Cortex of kidney (tissue), 1 donor: ENCODE results near the gene TTC7B.

Source experiments
- DNase-seq: peaks from one replicate; lab custom pipeline; 2025; lab: John Stamatoyannopoulos, UW

The TTC7B gene

DNA sequence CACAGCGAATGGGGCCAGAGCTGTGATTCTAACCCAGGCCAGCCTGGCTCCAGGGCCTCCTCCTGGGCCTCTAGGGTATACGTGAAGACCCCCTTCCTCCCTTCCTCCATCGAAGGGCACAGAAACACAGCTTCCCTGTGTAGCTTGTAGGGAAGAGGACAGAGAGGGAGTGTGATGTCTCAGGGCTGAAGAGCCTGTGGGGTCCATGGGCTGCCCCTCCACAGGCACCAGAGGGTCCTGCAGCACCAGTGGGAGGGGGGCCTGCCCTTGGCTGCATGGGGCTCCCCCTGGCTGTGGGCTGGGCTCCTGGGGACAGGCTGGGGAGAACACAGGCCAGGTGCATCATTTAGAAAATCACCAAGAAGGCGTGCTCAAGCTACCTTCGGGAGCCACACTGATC, 240.9 kb downstream of the TTC7B start:
- DNase-seq: no peak

DNA sequence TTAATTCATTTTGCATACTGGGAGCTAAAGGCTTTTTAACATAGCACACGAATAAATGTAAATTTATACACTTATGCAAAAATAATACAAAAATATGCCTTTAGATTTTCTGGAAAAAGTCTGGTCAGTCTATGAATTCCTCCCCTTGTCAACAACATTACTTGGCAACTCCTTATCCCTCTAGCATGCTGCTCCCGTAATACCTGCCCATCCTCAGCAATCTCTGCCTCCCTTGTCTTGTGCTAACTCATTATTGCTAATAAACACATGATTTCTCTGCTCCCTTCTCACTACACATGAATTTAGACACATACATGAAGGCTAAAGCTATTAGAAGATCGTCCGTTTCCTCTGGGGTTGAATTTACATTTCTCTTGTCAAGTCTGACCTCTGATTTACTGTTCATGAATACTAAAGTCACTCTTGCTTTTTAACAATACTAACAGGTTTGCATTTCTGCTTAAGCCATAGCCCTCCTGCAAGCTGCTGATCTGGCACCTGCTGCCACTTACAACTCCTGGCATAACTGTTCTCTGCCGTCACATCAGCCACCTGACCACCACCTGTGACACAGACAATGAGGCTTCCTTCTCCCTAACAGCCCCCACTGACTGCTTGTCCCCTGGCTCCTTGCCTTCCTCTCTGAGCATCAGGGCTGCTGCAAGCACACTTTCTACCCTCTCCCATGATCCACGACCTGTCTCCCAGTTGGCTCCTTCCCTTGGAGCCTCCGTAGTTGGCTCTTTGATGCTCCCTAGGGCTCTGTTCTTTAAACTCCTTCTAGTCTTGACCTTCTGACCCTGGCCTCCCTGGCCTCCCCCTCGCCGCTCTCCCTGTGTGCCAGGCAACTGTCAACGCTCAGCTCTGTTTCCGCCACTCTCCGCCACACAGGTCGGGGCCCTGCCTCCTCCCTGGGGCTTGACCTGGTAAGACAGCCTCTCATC, 241.8 kb downstream of the TTC7B start:
- no peak for DNase-seq

DNA sequence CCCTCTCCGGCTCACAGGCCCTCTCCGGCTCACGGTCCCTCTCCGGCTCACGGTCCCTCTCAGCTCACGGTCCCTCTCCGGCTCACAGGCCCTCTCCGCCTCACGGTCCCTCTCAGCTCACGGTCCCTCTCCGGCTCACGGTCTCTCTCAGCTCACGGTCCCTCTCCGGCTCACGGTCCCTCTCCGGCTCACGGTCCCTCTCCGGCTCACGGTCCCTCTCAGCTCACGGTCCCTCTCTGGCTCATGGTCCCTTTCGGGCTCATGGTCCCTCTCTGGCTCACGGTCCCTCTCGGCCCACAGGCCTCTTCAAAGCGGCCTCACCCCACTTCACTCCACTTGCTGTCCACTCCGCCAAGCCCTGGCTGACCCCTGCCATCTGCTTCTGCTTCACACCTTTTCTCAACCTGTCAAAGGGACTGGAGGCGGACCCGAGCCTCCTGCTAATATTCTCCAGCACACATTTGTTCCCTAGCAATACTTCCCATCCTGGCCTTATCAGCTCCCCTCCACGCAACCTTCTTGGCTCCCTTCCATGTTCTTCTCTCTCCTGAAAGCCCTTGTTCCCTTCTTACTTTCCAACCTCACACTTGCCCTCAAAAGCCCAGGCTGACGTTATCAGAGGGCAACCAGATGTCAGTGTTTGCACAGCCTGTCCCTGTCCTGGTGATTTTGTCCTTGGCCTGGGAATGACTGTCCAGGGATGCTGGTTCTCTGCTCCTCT, 242.7 kb downstream of the TTC7B start:
- no peak for DNase-seq

DNA sequence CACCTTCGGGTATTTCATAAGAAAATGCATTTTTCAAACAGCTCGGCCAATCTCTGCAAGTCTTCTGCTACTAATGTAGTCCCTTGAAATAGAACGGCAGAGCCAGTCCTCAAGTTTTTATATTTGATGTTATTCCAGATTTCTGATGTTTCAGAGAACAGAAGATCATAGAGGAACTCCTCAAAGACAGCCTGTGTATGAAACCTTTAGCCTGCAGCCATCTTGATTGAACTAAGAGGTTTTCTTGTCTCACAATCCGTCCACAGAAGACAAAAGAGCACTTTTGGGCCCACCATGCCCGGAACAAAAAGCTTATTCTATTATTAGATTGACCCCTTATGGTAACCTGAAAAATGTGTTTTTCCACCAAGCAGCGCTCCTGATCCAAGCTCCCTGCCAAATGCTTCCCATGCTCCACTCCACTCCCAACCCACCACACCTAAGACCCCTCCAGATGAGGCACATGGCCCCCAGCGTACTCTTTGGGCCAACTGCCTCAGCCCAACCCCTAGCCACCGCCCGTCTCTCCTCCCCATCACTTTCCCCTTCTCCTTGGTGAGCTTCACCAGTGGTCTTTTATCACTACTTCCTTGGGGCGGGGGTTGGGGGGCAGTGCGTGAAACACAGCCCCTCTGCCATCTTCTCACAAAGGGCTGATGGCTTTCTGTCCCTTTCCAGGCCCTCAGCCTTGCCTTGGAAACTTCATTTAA, 243.6 kb downstream of the TTC7B start:
- no peak for DNase-seq

DNA sequence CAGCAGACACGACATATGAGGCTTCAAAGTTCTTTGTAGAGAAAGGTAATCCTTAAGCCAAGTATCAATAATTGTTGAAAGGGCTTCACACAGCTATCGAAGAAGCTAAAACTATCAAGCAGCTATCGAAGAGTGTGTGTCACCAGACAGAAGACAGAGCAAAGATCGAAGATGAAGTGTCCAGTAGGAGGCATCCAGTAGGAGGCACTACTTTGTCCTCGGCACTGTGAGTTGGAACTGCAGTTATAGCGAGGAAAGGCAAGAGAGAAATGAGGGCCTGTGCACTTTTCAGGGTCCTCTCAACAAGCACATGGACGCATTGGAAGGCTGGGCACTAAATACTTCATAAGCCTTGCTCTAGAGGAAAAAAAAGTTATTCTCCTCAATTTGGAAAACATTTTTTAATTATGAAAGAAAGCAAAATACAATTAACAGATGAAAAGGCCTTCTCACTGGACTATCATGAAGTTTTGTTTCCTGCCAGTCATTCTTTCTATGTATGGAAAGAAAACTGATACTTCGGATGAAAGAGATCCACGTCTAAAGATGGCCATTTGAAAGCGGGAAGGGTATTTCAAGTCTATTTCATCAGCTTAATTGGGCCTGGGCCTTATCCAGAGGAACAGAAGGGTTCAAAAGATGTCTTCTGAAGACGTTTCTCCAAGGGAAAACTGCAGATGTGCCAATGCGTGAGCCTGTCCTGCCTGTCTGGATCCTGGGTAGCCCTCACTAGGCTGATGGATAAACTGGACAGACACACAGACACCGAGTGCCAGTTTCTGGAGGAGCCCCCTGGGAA, 244.9 kb downstream of the TTC7B start:
- DNase-seq: no peak

DNA sequence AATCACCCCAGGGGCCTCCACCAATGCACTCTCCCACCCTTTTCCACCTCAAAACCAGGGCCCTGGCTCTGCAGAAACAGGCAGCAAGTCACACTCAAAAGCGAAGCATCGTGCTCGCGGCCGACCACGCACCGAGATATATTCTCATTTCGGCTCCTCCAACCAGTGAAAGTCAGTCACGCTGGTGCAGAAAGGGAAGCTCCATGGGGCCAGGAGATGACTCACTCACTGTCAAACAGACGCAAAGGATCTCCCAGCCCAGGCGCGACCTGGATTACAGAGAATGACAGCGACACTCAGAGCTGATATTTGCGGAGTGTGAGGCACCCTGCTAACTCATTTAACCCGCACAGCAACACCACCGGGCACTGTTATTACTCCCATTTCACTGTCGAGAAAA, 245.8 kb downstream of the TTC7B start:
- no peak for DNase-seq

DNA sequence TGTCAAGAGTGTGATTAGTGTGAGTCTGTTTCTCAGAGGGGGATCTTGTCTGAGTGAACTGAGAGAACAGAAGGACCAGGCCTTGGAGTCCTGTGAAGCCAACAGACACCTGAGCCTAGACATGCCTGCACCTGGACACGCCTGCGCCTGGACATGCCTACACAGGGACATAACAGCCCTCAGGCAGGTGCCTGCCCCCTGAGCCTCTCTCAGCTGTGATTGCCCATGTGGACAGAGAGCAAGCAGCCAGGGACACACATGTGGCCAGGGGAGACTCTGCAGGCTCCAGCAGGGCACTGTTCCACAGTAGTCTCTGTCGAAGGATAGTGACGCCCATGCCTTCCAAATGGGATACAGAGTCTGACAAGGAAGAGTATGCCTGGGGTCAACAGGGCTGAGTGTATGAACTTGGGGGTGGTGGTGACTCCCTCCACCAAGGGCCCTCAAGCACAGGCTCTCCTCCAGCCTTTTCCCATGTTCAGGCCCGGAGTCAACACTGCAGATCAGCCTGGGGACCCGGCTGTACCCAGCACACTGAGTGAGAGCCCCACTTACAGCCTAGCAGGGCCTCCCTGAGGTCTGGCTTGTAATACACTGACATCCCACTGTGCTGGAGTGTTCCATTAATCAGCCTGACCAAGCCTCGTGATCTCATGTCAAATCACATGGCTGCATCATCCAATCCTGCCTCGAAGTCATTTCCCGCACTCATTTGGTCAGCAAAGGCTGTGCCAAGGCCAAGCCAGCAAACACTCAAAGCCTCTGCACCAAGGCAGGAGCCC, 246.4 kb downstream of the TTC7B start:
- no peak for DNase-seq

DNA sequence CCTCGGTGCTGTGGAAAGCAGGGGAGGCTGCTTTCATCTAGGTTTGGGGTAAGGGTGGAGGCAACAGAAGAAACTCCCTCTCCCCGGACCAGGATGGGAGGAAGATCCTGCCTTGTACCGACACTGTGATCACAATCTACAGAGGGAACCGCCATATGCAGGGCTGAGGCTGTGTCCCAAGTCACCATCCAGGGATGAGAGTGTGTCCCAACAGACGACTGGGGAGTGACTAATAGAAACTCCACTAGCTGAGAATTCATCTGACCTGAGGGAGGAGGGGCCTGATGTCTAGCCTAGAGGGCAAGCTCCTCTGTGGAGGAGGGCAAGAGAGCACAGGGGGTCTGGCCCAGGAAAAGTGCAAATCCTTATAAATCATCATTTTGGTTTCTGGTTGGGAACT, 247.0 kb downstream of the TTC7B start:
- DNase-seq: no peak

DNA sequence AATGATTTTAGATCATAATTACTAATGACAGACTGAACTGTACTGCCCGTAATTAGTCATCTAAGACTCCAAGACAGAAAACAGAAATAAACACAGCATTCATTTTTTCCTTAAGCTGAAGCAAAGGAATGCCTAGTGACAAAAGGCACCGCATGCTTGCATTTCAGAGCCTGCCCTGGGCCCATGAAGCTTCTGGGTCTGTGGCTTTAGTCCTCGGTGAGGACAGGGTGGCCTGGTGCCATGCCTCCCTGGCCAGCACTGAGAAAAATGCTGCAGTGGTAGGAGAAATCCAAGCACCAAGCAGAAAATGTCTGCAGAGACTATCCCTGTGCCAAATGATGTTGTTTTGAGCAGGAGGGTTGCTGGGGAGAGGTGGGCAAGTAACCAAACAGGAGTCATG, 247.8 kb downstream of the TTC7B start:
- no peak for DNase-seq

DNA sequence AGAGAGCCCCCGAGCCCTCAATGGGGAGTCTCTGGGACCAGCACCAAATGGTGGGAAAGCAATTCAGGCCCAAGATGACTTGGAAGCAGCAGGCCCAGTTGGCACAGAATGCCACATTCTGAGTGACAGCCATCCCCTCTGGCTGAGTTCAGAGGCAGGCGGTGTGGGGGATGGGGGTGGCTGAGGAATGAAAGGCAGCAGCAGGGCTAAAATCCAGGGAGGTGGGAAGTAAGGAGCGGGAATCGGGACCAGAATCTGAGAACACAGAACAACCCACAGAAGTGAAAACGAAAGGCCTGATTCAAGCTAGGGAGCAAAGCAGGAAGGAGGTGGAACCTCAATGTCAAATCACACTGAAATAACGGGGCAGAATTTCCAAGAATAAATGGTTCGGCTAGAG, 248.2 kb downstream of the TTC7B start:
- DNase-seq: no peak

DNA sequence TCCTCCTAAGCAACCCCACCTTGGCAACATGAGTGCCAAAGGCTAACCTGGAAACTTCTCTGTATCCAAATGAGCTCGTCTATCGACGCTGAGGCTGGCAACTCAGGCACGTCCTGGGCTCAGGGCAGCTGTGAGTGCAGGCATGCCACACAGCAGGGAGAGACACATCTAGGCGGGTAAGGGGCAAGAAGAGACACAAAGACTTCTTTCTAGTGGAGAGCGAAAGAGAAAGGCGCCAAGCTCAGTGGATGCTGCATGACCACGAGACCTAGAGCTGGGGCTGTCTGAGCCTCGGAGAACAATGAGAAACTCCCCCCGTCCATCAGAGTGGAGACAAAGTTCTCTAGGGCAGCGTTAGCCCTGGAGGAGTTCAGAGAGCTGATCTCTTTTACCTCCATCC, 249.0 kb downstream of the TTC7B start:
- no peak for DNase-seq

DNA sequence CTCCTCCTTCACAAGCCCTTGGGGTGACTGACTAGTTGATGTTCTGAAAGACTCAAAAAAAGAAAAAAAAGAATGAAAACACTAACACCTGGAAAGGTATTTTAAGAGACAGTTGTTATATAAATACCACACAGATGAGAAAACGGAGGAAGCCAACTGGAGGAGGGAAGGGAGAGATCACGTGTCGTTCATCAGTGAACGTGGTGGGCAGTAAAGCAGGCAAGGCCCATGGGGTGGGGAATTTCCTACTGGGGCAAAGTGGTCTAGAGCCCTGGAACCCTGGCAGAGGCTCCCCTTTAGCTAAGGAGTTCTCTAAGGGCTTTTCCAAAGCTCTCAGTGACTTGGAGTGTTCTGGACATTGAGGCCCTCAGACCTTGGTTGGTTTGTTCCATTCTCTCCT, 249.7 kb downstream of the TTC7B start:
- no peak for DNase-seq

DNA sequence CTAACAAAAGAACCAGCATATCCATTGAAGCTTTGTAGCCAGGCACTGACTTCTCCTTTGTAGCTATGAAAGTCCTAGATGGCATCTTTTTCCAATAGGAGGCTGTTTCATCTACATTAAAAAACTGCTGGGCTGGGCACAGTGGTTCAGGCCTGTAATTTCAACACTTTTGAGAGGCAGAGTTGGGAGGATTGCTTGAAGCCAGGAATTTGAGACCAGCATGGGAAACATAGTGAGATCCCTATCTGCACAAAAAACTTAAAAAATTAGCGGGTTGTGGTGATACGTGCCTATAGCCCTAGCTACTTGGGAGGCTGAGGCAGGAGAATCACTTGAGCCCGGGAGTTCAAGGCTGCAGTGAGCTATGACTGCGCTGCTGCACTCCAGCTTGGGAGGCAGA, 251.7 kb downstream of the TTC7B start:
- DNase-seq: no peak

DNA sequence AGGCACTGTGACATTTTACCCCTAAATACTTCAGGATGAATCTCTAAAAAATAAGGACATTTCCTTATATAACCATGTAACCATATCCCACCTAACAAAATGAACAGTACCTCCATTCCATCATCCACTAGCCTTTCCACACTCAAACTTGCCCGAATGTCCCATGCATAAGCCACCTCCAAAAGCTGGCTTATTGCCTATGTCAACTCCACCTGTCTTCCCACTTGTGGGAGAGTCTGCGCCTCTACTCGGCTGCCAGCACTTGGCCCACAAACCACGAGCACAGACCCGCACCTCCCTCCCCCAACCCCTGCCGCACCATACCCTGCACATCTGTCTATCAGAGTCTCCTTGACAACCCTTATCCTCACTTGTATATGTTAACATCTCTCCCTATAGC, 253.6 kb downstream of the TTC7B start:
- DNase-seq: no peak

DNA sequence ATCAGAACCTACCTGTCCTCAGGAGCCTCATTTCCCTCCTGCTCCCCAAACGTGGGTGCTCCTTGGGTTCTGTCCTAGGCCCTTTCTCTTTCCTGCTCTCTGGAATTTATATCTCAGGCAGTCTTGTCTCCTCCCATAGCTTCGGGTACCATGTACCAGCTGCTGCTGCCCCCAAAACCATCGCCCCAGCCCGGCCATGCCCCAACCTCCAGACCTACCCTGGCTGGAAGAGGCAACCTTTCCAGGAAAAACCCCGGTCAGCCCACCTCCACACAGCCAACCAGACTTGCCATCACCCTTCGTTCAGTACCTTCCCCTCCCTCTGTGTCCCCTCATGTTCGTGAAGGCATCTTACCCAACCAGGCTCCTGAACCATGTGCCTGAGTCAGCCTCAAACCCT, 254.3 kb downstream of the TTC7B start:
- DNase-seq: no peak

DNA sequence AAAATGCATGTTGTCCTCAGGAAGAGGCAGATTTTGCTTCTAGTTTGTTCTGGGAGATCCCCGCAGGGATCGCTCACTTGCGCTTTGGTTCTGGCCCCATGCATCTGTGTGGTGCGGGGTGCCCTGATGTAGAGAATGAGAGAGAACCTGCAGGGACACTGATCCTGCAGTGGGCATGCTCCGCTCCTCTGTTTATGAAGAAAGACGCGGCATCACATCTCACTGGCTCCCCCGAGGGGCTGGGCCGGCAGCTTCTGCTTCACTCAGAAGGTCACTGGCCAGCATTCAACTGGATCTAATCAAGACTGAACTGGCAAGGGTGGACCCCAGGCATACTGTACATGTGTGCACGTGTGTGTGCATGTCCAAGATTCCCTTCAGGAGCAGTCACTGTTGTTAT, 255.2 kb downstream of the TTC7B start:
- no peak for DNase-seq

DNA sequence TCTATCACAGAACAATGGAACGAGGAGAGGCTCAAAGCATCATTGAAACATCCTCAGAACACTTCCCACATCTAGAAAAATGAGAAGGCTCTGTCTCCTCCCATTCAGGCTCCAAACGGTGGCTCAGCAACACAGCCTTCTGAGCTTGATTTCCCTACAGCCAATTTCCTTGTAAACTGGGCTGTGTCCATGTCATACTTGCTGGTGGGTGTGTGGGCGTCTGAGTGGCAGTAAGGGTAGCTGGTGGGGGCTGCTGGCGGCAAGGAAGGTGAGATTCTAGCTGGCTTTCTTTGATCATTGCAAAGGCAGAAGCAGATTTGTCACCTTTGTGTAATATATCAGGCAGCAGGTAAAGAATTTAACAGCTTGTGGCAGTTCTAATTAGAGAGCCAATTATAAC, 255.7 kb downstream of the TTC7B start:
- DNase-seq: no peak

DNA sequence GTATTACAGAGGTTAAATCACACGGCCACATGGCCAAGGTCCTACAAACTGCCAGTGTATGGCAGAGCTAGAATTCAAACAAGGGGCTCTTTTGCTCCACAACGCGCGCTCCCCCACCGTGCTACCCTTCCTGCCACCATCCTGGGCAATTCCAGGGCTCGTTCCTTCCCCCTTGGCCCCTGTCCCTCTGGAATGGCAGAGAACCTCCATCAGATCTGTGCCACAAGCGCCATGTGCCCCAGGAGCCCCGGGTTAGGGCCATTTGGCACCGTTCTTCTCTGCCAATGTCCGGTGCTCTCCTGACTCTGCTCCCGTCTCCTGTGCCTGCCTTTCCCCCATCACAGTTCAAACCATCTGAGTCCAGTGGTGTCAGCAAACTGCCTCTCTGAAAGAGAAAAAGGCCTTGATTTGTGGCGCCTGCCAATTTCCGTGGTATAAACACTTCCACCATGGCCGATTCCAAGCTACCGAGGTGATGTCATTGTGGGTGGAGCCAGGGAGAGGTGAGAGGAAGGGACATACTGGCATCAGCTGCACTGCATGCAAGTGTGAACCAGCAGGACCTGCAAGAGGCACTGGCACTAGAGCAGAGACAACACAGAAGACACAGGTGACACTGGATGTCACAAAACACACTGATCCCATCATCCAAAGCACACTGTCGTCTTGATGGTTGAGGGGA, 256.3 kb downstream of the TTC7B start:
- no peak for DNase-seq

DNA sequence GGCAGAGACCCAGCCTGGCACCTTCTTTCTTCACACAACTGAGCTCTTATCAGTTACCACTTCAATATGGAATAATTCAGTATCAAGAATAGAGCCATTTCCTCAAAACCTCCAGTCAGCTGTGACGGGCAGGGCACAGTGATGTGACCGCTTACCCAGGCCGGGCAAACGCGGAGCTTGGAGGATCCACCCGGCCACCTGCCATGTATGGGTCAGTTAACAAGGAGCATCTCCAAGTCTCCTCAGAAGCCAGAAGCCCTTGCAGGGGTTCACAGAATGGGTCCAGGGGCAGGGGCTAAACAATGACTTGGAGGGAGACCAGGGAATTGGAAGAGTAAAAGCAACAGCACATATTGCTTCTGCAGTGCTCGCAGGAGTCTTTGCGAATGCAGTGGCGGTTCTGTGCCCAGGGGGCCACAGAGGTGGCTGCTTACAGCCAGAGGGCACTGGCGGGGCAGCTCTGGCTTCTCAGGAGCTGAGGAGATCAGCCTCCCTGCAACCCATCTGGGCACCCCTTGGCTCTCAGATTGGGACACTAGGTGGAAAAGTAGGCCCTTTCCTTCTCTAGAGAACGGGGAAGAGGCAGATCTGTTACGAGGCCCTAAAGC, 257.1 kb downstream of the TTC7B start:
- DNase-seq: no peak
